Central memory CD4-positive, alpha-beta T cell (primary cell): ENCODE results near the gene INSC.

Experiments used
- DNase-seq: peaks from one replicate; pipeline ENCODE4 v3.0.0; 2022

The INSC gene

DNA sequence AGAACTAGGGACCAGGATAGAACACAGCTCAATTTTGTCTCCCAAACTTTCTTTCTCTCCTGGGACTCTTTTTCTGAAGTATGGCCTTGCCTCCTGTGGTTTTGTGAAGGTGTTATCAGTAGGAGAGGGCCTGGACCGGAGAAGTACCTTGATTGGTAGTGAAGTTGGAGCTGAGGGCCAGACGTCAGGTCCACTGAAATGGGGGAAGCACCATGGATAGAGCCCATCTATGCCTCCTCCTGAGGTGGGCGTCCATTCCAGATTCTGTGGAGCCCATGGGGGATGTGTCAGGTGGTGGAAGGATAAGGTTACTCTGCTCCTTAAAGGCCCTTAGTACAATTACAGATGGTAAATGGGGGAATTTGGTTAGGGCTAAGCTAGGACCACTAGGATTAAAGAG, 109.7 kb downstream of the INSC start:
- DNase-seq, result no peak

DNA sequence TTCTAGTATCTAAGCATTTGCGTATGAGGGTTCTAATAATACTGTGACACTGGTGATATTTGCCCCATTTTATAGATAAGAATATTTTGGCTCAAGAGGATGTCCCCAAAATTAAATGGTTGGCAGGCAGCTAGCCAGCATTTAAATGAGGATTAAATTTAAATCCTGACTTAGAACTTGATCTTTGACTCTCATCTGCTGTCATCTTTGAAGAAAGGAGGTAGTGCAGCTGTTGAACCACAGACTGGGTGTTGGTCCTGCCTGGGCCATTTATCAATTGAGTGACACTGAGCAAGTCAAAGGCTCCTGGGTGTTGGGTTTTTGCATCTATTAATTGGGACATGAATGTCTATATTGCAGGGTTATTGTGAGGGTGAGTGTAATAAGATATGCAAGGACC, 112.3 kb downstream of the INSC start:
- DNase-seq, result no peak

DNA sequence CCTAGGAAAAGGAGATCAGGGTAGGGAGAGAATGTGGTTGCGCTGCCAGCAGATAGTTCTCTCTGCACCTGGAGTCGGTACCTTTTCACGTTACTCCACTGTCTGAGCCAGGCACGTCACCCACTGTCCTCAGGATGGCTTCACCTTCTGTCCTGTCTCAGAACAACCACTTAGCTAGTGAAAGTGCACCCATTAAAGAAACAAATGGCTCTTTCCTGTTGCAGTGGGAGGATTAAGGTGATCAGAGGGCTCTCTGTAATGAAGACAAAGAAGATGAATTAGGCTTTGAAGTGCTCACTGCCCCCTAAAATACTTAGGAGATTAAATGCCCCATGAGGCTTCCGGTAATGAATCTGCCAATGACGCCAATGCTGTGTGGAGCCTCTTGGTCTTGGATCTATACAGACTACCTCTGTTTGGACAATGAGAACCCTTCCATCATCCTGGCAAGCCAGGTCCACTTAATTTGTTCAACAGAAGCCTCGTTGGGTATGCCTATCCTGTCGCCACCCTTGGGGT, 113.7 kb downstream of the INSC start:
- DNase-seq, result no peak

DNA sequence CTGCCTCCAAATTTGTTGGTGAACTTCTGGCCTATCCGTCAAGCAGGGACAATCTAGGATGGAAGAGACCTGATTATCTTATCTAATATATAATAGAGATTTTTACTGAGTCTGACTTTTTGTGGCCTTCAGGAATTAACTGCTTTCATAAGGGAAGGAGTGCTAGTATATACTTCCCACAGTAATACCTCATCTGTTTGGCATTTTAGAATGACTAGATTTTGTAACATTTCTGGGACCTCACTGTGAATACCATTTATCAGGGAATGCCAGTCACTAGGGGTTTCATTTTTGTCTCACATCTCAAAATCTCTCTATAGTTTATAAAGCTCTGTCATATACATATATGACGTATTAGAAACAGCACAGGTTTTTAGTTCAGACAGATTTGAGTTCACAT, 114.3 kb downstream of the INSC start:
- DNase-seq, result no peak

DNA sequence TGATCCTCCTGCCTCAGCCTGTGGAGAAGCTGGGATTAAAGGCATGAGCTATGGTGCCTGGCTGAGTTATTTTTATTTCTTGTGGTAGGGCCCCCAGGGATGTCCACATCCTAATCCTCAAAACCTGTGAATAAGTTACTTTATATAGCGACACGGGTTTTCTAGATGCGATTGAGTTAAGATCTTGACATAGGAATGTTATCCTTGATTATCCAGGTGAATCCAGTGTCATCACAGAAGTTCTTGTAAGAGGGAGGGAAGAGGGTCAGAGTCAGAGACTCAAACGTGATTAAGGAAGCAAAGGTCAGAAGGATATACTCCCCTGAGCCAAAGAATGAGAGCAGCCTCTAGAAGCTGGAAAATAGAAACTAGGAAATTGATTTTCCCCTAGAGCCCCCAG, 117.8 kb downstream of the INSC start:
- DNase-seq, result no peak

DNA sequence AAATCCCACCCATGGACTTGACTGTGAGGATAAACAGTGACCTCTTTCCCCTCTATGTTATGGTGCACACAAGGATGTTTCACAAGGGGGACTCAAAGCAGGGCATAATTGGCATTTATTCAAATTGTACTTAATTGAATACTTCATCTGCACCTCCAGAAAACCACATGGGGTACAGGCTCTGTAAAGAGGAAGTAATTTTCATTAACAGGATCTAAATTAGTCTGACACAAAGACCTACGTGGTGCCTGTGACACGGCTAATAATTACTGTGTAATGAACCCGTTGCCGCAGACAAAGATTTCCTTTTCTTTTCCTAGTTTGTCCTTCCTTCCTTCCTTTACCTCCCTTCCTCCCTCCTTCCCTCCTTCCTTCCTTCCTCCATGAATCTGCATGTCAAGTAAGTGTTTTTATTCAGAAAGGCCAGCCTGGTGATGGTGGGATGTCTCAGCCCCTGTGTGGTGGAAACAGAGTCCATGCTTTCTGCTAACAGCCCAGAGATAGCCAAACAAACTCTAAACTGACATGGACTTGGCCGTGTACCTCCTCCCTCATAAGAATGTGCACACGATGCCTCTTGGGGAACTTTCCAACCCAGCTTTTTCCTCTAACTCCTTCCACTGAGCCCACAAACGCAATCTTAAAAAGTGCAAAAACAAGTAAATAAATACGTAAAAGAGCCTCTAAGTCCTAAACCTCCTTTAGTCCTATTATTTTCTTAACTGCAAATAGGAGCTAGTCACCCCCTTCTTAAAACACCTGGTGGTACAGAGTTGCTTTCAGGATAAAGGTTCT, 118.8 kb downstream of the INSC start:
- no peak for DNase-seq

DNA sequence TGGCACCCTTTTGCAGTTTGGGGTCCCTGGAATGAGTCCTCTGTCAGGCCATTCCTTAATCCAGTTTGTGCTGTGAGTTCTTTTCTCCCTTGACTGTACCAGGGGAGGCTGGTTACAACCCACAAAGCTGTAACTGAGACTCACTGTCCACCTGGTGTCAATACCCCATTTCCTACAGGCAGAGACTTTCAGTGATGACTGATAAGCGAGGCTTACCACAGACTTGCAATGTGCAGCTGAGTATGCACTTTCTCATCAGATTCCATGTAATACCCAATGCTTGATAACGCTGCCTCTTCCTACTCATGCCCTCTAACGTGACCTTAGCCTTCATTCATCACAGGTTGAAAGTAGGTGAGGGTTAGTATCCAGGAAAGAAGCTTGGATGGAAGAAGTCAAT, 120.1 kb downstream of the INSC start:
- no peak for DNase-seq

DNA sequence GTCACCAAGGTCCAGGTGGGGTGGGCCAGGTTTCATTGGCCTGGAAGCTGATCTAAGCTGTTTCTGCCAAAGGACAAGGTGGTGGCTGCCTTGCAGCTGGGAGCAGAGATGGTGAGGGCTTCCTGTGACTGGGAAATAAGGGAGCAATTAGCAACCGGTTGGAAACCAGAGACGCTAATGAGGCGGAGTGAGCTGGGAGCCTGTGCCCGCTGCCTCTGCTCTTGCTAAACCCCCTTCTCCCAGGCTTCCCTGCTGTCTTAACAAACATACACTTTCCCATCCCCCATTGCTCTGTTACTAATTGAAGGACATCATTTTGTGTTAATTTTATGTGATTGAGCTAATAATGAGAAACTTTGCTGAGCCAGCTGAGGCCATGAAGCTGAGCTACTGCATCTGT, 121.8 kb downstream of the INSC start:
- DNase-seq, result no peak

DNA sequence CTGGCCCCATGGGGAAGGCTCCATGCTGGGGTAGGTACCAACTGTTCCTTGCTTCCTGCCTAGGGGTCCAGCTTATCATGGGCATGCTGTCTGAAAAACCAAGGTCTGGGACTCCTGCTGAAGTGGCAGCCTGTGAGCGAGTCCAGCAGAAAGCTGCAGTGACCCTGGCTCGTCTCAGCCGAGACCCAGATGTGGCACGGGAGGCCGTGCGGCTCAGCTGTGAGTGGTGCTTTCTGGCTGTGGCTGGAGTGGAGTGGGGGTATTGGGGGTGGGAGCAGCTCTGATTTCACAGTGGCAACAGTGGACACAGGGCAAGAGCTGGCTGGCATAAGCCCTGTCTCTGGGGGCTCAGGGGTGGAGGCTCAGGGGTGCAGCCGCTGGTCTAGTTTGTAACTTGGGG, 124.1 kb downstream of the INSC start:
- no peak for DNase-seq

DNA sequence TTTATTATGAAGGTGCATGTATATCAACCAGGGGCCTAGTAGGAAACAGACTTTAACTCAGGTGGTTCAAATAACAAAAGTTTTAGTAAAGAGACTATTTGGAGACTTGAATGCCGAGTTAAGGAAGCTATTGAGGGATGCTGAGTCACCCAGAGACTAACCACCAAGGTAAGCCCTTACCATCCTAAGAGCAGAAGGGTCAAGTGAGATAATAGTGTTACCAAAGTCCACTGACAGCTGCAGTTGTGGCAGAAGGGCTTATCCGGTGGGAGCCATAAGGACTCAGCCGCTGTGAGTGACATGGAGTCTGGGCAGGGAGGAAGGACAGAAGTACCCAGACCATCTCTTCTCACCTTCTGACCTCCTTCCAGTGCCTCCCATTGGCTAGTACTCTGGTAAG, 134.0 kb downstream of the INSC start:
- DNase-seq, result no peak

DNA sequence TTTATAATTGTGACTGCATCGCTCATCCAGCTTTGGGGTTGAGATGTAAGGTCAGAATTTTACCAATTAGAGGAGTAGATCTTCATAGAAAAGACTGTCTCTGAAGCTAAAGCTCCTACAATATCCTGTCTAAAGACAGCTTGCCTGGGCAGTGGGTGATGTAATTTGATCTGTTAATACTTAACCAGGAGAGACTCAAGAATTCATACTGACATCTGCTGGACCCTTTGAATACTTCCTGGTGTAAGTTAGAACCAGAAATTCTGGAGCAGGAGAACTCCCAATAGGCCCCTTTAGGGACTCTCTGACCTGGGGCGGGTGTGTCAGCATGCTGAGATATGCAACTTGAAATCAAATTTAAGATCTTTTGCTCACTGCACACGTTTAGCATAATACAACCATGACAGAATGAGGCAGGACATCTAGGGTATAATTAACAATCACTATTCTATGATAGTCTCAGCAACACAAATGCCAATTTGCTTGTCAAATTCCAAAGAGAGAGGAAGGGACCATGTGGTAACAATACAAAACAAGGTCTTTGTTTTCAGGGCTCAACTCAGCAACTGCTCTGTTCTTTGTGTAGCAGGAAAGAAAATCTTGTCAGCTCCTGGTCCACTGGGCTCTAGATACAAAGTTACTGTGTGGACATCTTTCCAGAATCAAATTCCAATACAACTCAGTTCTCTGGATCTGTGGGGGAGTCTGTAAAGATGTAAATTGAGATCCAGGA, 143.9 kb downstream of the INSC start:
- DNase-seq, result no peak

DNA sequence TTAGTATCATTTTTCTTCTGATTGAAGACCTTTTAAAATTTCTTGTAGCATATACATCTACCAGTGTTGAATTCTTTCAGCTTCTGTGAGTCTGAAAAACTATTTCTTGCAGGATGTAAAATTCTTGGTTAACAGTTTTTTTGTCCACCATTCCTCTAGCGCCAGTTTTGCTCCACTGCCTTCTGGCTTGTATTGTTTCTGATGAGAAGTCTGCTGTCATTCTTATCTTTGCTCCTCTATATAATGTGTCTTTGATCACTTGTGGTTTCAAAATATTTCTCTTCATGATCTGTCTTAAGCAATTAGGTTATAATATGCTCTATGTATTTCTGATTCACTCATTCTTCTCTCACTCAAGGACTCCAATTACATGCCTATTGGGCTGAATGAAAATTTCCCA, 152.3 kb downstream of the INSC start:
- no peak for DNase-seq

DNA sequence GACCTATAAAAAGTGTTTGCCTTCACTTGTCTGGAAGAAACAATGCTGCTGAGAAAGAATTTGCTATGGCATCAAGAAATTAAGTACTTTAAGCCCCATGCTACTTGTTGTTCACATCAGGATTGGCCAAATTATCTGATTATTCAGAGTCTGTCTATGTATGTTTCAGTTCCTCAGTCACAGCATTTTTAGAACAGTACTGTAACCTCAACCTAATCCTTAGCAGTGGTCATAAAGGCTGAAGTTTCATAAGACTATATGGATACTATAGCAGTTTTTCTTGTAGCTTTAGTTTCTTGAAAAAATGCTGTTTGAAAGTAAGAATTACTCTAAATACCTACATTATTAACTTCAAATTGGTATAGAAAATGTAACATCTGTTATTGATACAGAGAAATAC, 153.9 kb downstream of the INSC start:
- DNase-seq, result no peak

DNA sequence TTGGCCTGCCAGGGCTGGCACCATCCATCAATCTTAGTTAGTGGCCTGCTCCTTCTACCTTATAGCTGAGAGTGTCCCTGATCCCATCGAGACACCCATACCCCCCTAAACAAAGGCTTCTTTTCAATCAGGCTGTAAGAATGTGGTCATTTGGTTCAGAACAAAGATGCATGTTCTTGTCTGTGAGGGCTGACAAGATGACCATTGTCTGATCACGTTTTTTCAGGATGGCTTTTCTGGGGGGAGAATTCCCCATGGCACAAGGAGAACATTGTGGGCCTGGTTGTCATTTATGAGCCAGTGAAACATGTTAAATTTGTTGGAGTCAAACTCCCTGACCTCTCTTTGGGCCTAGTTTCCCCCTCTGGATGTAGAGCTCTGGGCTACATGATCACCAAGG, 160.4 kb downstream of the INSC start:
- no peak for DNase-seq

DNA sequence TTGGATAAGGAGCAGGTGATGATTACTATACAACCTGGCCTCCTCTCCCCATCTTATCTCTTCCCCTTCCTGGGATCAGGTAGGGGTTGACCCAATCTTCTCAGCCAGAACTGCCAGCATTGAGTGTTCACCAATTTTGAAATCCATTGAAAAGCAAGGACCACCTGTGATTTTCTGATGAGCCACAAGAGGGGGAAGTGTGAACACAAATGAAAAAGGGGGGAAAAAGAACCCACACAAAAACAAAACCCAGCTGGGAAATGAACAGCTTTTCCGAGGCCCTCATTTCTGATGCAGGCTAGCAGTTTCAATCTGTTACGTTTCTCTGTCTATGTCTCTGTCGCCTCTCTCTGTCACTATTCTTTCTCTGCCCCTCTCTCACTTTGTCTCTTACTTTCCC, 161.9 kb downstream of the INSC start:
- DNase-seq, result no peak

DNA sequence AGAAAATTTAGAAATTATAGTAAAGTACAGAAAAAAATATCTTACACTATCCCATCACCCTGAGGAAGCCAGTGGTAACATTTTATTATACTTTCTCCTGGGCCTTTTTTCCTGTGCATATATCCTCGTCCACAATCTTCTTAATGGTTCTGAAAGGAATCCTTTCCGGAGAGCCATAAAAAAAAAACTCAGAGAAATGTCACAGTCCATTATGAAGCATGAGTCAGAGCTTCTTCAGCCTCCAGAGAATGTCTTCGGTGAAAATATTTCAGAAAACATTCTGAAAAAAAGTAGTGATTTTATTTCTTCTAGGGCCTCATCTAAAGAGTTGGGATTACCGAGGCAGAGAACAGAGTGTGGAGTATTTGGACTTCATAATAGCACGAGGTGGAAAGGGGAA, 163.4 kb downstream of the INSC start:
- DNase-seq, result no peak

DNA sequence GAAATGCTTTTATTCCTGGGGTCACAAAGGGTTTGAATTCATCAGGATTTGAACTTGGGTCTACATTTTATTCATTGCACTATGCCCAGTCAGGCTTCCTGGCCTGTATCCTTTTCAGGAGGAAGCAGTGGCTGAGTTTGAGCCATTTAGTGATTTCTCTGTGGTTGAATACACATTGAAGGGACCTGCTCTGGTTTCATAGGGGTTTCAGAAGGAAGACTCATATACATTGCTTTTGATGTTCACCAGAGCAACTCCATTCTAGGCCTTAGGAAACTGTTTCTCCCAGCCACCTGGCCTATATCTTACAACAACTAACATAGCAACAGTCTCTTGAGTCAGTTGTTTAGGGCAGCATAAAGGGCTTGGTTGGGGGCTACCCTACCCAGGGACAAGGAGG, 165.7 kb downstream of the INSC start:
- DNase-seq, result no peak

DNA sequence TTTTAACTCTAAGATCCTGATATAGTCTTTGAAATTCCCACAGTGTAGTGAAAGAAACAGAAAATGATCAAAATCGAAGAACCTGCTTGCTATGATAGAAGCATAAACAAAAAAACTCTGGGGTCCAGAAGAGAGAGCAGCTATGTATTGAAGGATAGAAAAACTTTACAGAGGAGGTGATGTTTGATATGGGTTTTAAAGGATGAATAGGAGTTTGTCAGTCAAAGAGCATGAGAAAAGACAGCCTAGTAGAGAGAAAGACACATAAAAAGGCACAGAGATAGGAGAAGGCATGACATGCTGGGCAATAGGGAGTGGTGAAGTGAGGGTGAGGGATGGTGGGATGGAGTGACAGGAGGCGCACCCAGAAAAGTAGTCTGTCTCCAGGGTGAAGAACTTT, 168.0 kb downstream of the INSC start:
- DNase-seq, result no peak

DNA sequence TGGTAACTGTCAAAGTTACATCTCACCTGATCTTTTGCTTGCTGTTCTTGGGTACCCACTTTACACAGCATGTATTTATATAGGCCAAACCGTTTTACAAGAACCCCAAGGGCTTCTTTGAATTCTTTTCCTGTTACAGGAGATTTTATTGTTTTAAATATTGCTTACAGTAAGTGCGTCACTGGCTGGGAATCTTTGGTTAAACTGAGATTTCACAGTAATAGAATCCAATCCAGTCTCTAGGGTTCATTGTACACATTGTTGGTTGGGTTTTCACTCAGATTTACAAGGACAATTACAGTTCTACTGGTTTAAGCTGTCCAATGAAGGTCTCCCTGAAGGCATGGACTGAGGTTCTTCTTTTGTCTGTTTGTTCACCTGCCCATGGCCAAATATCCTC, 171.7 kb downstream of the INSC start:
- no peak for DNase-seq

DNA sequence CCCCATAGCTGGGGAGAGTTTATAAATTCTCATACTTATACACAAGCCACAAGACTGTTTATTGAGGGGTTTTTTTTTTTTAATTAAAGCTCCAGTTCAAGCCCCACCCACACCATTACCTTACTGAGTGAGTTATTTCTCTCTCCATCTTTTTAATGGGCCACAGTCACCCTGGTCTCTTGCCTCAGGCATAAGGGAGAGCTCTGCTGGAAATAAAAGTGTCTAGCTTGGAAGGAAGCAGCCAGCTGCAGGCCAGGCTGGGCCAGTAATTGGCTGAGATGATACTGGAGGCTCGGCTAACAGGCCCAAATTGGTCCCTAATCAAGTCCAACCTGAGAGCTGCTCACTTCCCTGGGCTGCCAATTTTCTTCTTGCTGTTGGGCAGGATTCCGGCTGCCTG, 174.1 kb downstream of the INSC start:
- no peak for DNase-seq

DNA sequence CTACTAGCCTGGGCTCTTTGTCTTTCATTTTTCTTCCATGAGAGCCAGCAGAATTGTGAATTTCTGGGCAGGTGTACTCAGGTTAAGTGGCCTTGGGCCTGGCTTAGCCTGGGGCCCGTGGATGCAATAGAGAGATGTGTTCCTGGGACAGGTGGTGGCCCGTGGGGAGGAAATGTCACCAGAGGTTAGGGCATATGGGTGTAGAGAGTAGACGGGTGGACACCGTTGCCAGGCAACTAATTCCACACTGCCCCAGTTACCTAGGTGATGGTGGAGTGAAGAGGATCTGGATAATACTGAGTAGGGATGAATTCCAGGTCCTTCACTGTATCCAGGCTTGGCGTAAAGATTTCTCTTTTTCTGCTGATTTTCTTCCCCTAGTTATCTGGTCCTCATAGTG, 175.0 kb downstream of the INSC start:
- no peak for DNase-seq

DNA sequence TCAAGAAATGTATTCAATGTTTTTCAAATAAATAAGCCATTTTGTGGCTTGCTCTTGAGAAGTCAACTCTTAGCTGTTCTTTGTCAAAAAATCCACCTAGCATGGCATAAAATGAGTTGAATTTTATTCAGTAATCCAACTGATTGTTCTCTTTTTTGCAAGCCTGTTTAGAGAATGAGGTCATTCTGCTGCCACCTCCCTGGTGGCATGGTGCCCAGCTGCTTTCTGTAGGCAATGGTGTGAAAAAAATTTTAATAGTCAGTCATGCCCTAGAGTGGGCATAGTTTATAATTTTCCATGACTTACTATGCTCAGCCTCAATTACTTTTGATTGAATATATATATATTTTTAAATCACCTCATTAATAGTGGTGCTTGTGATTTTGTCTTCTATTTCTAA, 177.2 kb downstream of the INSC start:
- DNase-seq, result no peak

DNA sequence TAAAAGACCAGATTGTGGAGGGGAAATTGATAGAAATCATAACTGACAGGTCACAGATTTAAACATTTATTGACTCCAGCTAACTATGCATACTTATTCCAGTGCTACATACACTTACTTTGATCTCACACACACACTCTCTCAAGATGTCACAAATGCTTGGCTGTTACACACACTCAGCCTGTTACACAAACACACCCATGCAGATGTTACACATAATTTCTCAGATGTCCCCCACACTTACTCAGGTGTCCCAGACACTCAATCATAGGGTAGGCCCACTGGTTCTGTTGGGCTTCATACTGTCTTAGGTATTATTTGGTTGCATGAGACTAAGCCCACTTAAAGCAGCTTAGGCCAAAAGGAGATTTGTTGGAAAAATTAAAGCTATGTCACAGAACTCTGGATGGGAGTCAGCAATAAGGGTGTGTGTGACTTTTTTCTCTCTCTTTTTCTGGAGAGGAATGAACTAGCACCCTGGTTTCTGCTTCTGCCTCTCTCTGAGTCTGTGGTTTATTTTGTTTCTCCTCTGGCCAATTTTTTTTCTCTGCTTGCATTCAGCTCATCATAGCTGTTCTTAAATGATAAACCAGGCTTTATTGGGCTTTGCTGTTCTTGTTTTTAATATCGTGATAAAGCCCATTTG, 179.4 kb downstream of the INSC start:
- no peak for DNase-seq

DNA sequence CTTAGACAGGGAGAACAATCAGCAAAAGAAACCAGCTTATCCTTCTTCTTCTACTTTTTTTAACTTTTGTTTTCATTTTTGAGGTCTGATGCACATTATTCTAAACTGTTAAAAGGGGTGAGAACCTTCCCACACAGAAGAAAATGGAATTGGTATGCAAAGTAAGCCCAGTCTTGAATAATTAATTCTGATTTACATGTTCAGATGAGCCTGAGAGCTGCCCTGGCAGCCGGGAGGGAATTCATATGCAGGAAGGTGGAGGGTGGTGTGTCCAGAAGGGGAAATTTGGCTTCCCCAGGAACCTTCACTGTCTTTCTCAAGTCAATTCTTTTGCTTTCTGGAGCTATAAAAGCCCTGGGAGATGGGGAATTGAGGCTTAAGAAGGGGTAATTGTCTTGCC, 181.0 kb downstream of the INSC start:
- DNase-seq, result no peak
